Measurements from ENCODE around the gene TECTB.
A peak's percentile ranks its signal among the peaks of the same experiment; 100 is the strongest.

Gene TECTB

GRCh38 chr10:112313234-112313633, 30.0 kb downstream of the TECTB start:
- no peak for DNase-seq

DNA sequence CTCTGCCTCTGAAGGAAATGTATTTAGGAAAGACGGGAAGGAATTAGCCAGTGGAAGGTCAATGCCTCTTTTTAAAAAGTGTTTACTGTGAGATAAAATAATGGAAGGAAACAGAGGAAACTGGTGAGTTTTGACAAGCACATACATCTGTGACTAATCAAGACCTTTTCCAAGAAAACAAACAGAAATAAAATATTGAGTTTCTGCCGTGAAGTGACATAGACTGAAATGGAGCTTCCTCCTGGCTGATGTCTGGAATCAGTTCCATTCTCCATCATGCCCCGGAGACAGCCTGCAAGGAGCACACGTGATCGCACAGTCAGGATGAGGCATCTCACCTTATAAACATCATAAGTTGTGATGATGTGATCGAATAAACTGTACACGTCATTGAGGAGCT, 30.7 kb downstream of the TECTB start:
- no peak for DNase-seq

- DNase-seq, result peak; percentile 67
These were observed 31.7 kb downstream of the TECTB start for GRCh38 chr10:112314822-112315474.

DNA sequence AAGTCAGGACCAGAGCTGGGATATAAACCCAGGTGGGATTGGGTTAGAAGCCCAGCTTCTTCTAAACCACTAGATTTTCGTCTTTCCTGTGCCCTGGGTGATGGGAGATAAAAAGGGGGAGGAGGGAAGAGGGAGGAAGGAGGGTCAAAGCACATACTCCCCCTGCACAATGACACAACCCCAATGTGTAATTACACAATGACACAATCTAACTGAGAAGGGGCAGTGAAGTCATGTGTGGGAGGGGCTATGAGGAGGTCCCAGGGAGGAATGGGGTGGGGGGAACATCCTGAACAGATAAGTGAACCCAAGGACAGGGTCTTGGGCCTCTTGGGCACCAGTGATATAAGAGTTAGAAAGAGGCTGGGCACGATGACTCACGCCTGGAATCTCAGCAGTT, 44.5 kb downstream of the TECTB start:
- no peak for DNase-seq

- no peak for DNase-seq
These were observed 47.0 kb downstream of the TECTB start for GRCh38 chr10:112330162-112330561.

DNA sequence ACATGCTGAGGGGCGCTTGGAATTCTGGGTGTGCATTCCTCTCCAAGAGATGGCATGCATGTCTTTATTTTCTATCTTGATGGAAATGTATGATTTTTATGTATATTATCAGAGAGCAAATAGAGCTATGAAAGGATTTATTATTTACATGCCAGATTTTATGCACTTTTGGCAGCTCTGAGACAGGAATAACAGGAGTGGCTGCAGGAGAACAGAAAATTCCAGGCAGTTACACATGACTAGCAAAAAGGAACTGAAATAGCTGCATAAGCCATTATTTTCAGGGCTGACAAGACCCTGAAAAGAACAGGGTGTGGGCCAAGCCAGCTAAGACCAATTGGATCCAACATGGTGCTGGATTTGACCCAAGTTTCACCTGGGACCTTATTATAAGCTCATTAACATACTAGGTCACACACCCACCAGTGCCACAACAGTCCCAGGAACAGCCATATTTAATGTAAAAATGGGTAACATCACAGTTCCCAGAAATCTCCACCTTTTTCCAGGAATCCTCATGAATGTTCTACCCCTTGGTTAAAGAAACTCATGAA, 47.5 kb downstream of the TECTB start:
- DNase-seq, result no peak

DNA sequence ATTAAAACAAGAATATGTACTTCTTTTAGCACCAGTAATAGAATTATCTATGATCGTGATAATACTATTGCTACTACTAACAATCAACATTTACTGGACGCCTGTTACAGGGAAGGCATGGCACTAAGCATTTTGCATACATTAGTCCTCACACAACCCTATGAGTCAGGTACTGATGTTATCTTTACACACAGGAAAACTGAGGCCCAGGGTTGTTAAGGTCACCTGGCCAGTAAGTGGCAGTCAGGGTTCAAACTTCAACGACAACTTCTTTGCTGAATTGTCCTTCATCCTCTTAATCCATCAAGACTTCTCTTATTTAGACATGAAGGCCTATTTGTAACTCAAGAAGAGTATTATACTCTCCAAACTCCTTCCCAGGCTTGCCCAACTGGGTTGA, 48.8 kb downstream of the TECTB start:
- no peak for DNase-seq

- no peak for DNase-seq
These were observed 49.5 kb downstream of the TECTB start for GRCh38 chr10:112332509-112333228.

- no peak for DNase-seq
These were observed 50.3 kb downstream of the TECTB start for GRCh38 chr10:112333452-112333851.

GRCh38 chr10:112335111-112335867, 52.1 kb downstream of the TECTB start:
- DNase-seq, result no peak

DNA sequence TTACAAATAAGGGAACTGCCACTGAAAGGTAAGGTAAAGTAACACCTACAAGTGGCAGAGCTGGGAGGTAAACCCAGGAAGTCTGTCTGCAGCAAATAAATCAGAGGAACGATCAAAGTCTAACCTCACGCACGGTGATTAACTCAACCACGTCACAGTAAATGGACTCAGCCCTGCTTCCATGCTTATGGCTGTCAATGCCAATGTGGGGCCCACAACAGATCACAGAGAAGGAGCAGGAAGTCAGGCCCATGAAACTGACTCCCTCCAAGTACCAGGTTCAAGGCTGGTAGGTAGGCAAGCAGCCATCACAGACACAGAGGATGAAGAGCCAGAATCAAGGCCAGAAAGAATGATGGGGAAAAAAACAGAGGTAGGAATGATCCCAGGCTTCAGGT, 52.7 kb downstream of the TECTB start:
- no peak for DNase-seq

DNA sequence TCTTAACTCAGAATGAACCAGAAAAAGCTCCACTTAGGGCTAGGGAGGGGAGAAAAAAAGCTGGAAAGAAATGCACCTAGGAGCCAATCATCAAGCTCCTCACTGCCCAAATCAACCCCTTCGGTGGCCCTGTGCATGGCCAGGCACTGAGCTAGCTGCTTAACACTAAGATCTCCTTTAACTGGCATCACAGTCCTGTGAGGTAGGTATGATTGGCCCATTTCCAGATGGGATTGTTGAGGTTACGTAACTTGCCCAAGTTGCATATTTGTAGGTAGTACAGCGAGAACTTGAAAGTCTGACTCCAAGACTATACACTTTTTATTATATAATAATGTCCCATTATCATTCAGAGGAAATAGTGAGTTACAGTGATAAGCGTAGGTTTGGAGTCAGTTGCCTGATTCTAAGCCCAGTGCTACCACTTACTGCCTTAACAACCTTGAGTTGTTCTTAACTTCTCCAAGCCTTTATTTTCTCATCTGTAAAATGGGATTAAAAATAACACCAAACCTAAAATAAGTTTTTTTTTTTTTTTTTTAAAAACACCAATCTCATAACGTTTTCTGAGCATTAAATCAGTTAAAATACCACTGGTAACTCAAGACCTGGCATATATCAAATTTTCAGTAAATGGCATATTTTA, 53.5 kb downstream of the TECTB start:
- DNase-seq, result no peak

GRCh38 chr10:112338957-112339356, 55.8 kb downstream of the TECTB start:
- no peak for DNase-seq

DNA sequence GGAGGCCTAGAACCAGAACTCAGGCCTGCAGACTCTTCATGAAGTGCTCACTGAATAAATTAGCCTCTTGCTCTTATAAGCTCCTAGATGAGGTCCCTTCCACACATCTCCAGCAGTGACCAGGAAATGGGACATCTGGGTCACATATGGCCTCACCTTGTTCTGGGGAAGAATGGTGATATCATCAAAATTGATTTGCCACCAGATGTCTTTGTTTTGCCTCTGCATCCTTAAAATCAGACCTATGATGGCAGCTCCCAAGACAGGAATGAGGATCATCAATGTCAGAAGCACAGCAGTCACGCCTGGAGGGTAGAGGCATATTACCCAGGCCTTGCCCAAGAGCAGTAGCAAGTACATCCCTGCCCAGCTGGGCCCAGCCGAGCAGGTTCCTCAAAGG, 57.4 kb downstream of the TECTB start:
- no peak for DNase-seq

DNA sequence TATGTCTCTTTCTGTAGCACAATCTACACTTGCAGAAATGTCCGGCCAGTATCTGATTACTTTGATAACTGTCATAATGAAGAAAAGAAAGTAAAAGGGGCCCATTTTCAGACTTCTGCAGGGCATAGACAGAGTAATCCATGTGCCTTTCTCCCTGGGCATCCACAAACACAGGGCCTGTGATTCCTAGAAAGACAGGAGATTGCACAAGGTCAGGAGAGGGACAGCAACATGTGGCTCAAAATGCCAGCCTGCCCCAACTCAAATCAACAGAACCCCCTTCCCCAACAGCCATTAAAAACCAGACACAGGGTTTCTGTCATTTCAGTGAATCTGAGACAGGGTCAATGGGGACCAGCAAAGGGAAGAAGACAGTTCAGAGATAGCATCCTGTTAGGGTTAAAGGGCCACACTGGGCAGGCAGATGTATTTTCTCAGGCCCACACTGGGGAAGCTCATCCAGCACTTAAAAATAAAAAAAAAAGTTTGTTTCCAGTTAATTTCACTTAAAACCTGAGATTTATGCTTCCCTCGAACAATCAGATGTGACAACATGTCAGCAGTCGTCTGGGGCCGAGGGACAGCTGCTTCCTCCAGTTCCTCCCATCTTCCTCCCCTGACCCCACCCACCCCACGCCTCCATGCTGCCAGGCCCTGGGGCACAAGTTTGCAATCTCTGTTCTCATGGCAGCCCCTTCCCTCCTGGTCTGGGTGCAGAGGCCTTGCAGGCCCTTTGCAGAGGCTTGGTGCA, 60.0 kb downstream of the TECTB start:
- DNase-seq, result no peak

DNA sequence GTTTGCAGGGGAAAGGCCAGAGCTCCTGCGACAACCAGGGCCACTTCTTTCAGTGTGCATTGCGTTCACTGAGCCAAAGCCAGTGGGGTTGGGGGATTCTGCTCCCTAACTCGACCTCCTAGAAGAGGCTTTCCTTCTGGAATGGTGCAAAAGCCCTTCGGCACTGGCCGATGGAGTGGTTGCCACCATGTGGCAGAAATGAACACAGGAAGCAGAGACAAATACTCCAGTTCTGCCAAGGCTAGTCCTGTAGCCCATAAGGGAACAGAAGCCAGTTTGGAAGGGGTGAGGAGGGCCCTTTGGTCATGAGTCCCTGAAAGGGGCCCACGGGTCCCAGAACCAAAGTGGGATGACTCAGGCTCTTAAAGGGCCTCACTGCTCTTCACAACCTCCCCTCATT, 61.1 kb downstream of the TECTB start:
- no peak for DNase-seq

GRCh38 chr10:112345202-112345601, 62.0 kb downstream of the TECTB start:
- DNase-seq, result no peak

GRCh38 chr10:112345743-112346142, 62.5 kb downstream of the TECTB start:
- DNase-seq, result no peak

DNA sequence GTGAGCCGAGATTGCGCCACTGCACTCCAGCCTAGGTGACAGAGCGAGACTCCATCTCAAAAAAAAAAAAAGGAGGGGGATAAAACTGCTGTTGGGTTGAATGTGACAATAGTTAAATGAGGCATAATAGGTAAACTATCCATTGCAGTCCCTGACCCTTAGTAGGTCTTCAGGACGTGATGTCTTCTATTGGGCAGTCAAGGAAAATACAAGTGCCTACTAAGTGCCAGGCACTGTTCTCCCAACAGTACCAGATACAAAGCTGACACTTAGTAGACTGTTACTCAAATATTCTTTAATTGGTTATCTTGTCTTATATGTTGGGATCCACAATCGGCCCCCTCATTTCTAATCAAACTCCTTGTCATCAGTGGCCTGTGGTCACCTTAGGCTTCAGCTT, 63.6 kb downstream of the TECTB start:
- DNase-seq, result no peak

DNA sequence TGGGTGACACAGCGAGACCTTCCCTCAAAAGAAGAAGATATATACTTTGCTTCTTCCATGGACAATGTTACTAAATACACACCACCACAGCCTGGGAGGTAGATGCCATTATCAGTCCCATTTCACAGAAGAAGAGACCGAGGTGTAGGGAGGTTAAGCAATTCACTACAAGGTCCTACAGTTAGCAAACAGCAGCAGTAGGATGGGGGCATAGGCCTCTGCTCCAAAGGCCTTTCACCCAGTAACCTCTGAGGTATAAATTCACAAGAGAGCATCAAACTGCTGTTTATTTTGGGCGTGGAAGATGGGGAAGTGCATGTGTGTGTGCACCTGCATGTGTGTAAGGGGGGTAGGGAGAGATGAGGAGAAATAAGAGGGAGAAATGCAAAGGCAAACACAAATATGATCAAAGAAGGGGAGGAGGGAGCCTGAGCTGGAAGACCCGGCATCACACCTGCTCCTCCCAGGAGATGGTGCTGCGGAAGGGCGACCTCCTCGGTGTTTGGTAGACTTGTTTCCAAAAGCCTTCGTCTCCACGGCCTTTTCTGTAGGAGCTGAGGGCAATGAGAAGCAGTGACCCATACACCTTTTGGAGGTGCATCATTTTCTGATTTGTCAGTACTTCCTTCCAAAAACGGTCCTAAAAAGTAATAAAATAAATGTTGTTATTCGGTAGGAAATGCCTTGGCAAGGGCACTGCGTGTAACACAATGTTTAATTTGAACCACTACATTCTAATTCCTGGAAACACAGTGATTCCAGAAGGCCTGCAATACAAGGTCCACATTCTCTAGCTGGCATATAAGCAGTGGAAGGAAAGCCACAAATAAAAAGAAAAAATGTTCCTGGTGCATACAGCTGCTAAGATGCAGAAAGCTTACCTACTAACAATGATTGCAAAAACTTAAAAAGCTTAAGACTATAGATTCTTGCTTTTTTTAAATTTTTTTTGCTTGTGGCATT, 64.8 kb downstream of the TECTB start:
- DNase-seq, result no peak

DNA sequence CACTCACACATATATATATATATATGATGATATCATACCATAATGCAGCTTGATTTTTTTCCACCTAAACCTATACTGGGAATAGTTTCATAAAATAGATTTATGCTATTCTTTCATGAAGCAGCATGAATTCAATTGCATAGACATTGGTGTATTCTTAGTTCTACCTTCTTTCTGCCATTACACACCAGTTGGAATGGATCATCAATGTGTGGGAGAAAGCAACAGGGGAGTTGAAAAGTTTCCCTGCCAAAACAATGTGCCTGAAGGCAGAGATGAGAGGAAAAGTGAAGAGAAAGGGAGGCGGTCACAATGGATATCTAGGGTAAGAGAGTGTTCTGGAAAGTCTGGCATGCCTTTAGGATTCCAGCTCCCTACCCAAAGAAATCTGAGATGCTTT, 65.6 kb downstream of the TECTB start:
- DNase-seq, result no peak
